HG02623 (cell line): ENCODE results near the gene EIF1AX.
A peak's percentile ranks its signal among the peaks of the same experiment; 100 is the strongest.
"Not testable (repeated sequence)": the region's sequence is repeated elsewhere in the genome, so short reads cannot be mapped to it uniquely, and the experiment has no call there.

ENCODE experiments used
- ATAC-seq: cut with Tn5 transposase; IDR thresholded peaks from one replicate; pipeline ENCODE4 v1.9.1; 2021; ENCODE audit warnings: moderate library complexity; ENCODE audit not compliant: unreplicated experiment

The EIF1AX gene

GRCh38 chrX:20141281-20142220 is at the start of gene EIF1AX:
EIF1AX (minus strand) TSS chrX:20141838; CDS start chrX:20141640, 198 bp downstream.
- peak; percentile 97 for ATAC-seq

GRCh38 chrX:20189171-20189570 is 47.5 kb upstream of the EIF1AX start:
- ATAC-seq, result no peak

GRCh38 chrX:20181598-20182329 is 40.1 kb upstream of the EIF1AX start:
- no peak for ATAC-seq

- ATAC-seq, result no peak
These were observed 35.5 kb upstream of the EIF1AX start for GRCh38 chrX:20177093-20177492.

GRCh38 chrX:20173856-20174255 is 32.2 kb upstream of the EIF1AX start:
- no peak for ATAC-seq

- ATAC-seq, result no peak
These were observed 31.7 kb upstream of the EIF1AX start for GRCh38 chrX:20173313-20173712.

GRCh38 chrX:20171887-20172286 is 30.2 kb upstream of the EIF1AX start:
- no peak for ATAC-seq

- not testable (repeated sequence) for ATAC-seq
These were observed 20.9 kb upstream of the EIF1AX start for GRCh38 chrX:20162516-20162915.

- ATAC-seq, result no peak
These were observed 18.3 kb upstream of the EIF1AX start for GRCh38 chrX:20159797-20160385.

GRCh38 chrX:20151689-20152088 is 10.1 kb upstream of the EIF1AX start:
- ATAC-seq, result no peak

GRCh38 chrX:20149326-20149725 is 7.7 kb upstream of the EIF1AX start:
- ATAC-seq, result no peak

- ATAC-seq, result no peak
These were observed 5.9 kb upstream of the EIF1AX start for GRCh38 chrX:20147561-20147960.

GRCh38 chrX:20144491-20144890 is 2.9 kb upstream of the EIF1AX start:
- no peak for ATAC-seq

GRCh38 chrX:20143561-20143960 is 1.9 kb upstream of the EIF1AX start:
- ATAC-seq, result no peak

- ATAC-seq, result no peak
These were observed 1.5 kb upstream of the EIF1AX start for GRCh38 chrX:20143111-20143510.

- no peak for ATAC-seq
These were observed 1.2 kb downstream of the EIF1AX start for GRCh38 chrX:20140420-20140819.

- no peak for ATAC-seq
These were observed 1.7 kb downstream of the EIF1AX start for GRCh38 chrX:20139966-20140365.

GRCh38 chrX:20135944-20136343 is 5.7 kb downstream of the EIF1AX start:
- no peak for ATAC-seq

GRCh38 chrX:20132666-20133065 is 9.0 kb downstream of the EIF1AX start:
- ATAC-seq, result no peak

GRCh38 chrX:20130357-20130756 is 11.3 kb downstream of the EIF1AX start:
- no peak for ATAC-seq

GRCh38 chrX:20129547-20129946 is 12.1 kb downstream of the EIF1AX start:
- ATAC-seq, result no peak

- ATAC-seq, result no peak
These were observed 13.0 kb downstream of the EIF1AX start for GRCh38 chrX:20128670-20129069.
